ENCODE measurements around the gene KYNU. TPM values are rescaled to one million over a fixed set of nuclear protein-coding genes. Genes with fewer than 3 reads are reported as not detected.

Gene KYNU
- total RNA-seq, 1 donor from 2014 or later: not detected

DNA sequence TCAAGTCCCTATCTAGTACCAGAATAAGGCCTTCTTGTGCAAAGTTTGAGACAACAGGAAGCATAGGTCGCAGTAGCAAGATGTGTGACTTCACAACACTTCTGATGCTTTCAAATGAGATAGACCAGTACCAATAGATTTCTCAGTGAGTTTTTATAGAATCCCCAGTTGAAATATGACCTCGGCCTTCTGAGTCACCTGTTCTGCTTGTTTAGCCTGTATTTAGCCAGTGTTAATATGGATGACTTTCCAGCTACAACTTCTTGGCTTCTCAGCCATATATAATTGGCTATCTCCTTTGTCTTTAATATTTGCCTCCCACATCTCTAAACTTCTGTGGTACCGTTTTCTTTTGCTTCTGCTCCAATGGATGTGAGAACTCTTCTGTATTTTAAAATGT lies 113.8 kb downstream of the KYNU start:
- Mint-ChIP-seq H3K27ac (no peak overlapping the region), H3K4me1 (ENCODE audit: low read depth) (no peaks in the 10 kb centered on the region), H3K27me3 (no peaks in the 10 kb centered on the region), H3K4me3 (ENCODE audit: low read depth) (no peak overlapping the region), H3K9me3 (ENCODE audit: low read depth) (no peaks in the 10 kb centered on the region), H3K36me3 (ENCODE audit: insufficient read depth) (no peaks in the 10 kb centered on the region)
- TF ChIP-seq, protein P1, sequence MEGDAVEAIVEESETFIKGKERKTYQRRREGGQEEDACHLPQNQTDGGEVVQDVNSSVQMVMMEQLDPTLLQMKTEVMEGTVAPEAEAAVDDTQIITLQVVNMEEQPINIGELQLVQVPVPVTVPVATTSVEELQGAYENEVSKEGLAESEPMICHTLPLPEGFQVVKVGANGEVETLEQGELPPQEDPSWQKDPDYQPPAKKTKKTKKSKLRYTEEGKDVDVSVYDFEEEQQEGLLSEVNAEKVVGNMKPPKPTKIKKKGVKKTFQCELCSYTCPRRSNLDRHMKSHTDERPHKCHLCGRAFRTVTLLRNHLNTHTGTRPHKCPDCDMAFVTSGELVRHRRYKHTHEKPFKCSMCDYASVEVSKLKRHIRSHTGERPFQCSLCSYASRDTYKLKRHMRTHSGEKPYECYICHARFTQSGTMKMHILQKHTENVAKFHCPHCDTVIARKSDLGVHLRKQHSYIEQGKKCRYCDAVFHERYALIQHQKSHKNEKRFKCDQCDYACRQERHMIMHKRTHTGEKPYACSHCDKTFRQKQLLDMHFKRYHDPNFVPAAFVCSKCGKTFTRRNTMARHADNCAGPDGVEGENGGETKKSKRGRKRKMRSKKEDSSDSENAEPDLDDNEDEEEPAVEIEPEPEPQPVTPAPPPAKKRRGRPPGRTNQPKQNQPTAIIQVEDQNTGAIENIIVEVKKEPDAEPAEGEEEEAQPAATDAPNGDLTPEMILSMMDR (IDR thresholded peaks at IDR 0.05; ENCODE audit: unreplicated experiment): no peak
- DNase-seq (ENCODE audit: low spot score, unreplicated experiment): no peak

DNA sequence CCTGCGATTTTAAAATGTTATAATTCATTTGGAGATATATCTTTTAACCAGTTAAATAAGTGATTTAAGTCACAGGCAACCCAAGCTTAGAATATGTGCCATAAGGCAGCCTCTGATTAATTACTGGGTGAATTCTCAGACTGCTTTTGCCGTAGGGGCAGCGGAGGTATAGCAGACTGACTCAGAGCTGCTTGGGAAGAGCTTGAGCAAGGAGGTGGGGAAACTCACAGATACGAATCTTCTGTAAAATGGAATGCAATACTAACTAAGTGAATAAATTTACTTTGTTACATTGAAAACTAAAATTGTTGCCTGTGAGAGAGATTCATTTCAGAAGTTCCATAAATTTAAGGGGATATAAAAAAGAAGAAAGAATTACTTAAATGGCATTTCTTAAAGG lies 115.4 kb downstream of the KYNU start:
- no peaks in the 10 kb centered on the region for H3K4me1 Mint-ChIP-seq (ENCODE audit: low read depth)
- no peaks in the 10 kb centered on the region for H3K9me3 Mint-ChIP-seq (ENCODE audit: low read depth)
- TF ChIP-seq, protein P1 (IDR thresholded peaks at IDR 0.05; ENCODE audit: unreplicated experiment): no peak
- DNase-seq (ENCODE audit: low spot score, unreplicated experiment): no peak
- no peak overlapping the region for H3K4me3 Mint-ChIP-seq (ENCODE audit: low read depth)
- no peak overlapping the region for H3K27ac Mint-ChIP-seq
- H3K27me3 Mint-ChIP-seq: no peaks in the 10 kb centered on the region
- H3K36me3 Mint-ChIP-seq (ENCODE audit: insufficient read depth): no peaks in the 10 kb centered on the region

- TF ChIP-seq, protein P1 (IDR thresholded peaks at IDR 0.05; ENCODE audit: unreplicated experiment): no peak
- DNase-seq (ENCODE audit: low spot score, unreplicated experiment): no peak
- peaks cover 3% of the 10 kb centered on the region for H3K4me1 Mint-ChIP-seq (ENCODE audit: low read depth)
- no peaks in the 10 kb centered on the region for H3K36me3 Mint-ChIP-seq (ENCODE audit: insufficient read depth)
- H3K4me3 Mint-ChIP-seq (ENCODE audit: low read depth): no peak overlapping the region
- H3K9me3 Mint-ChIP-seq (ENCODE audit: low read depth): no peaks in the 10 kb centered on the region
- no peaks in the 10 kb centered on the region for H3K27me3 Mint-ChIP-seq
- H3K27ac Mint-ChIP-seq: no peak overlapping the region
Measured at GRCh38 chr2:142993771-142994170, 116.3 kb downstream of the KYNU start.

DNA sequence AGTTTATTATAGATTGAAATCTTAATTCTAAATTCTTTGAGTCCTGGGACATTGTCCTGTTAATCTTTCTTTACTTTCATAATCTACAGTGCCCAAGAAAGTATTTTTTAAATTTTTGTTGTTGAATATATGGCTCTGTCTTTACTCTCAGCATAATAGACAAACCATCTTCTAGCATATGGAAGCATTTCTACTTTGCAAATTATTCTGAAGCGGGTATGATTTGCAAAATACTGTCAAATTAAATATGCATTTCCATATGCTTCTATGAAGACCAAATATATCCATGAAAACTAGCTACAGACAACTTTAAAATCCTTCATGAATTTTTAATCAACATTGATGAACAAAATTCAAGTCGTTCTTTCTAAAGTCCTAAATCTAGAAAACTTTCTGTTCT lies 117.2 kb downstream of the KYNU start:
- no peaks in the 10 kb centered on the region for H3K9me3 Mint-ChIP-seq (ENCODE audit: low read depth)

DNA sequence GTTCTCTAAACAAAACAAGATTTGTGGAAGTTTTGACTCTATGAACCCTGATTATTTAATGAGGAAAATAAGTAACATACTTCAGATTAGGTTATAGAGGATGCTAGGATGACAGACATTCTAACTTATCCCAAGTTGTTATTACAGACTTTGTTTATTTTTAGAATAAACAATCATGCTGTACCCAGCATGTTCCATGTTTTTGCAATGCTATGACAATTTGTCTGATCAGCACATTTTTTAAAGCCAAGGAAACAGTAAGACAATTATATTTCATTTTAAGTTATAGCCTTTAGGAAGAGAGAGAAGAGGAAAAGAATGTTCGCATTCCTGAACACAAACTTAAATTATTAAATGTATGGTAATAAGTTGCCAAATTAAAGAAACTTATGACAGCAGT lies 119.8 kb downstream of the KYNU start:
- no peaks in the 10 kb centered on the region for H3K9me3 Mint-ChIP-seq (ENCODE audit: low read depth)
- TF ChIP-seq, protein P1 (IDR thresholded peaks at IDR 0.05; ENCODE audit: unreplicated experiment): no peak
- H3K4me3 Mint-ChIP-seq (ENCODE audit: low read depth): no peak overlapping the region
- H3K36me3 Mint-ChIP-seq (ENCODE audit: insufficient read depth): no peaks in the 10 kb centered on the region
- peaks cover 3% of the 10 kb centered on the region for H3K4me1 Mint-ChIP-seq (ENCODE audit: low read depth)
- no peak overlapping the region for H3K27ac Mint-ChIP-seq
- no peak for DNase-seq (ENCODE audit: low spot score, unreplicated experiment)
- no peaks in the 10 kb centered on the region for H3K27me3 Mint-ChIP-seq

More for the DNA sequence above, 117.2 kb downstream of the KYNU start:
- H3K27ac Mint-ChIP-seq: no peak overlapping the region
- H3K4me3 Mint-ChIP-seq (ENCODE audit: low read depth): no peak overlapping the region
- DNase-seq (ENCODE audit: low spot score, unreplicated experiment): no peak
- no peaks in the 10 kb centered on the region for H3K27me3 Mint-ChIP-seq
- TF ChIP-seq, protein P1 (IDR thresholded peaks at IDR 0.05; ENCODE audit: unreplicated experiment): no peak
- peaks cover 3% of the 10 kb centered on the region for H3K4me1 Mint-ChIP-seq (ENCODE audit: low read depth)
- H3K36me3 Mint-ChIP-seq (ENCODE audit: insufficient read depth): no peaks in the 10 kb centered on the region
